GM23338 (cell line): ENCODE results near the gene CDC73. TPM values are rescaled to one million over a fixed set of nuclear protein-coding genes. Genes with fewer than 3 reads are reported as not detected.
A peak's percentile ranks its signal among the peaks of the same experiment; 100 is the strongest.

Experiments
- ATAC-seq: fragments of 200-7000 bp; cut with Tn5 transposase; 3 replicates; pipeline ENCODE4 v1.9.1; 2020
- DNase-seq: peaks from one replicate; pipeline ENCODE4 v3.0.0-alpha.2; 2015; ENCODE audit warnings: low spot score
- H2AFZ ChIP-seq: fragments of 200-600 bp; sonication (generic); 2 replicates; pipeline ENCODE4 v1.8.0; 2016; ENCODE audit warnings: antibody characterized with exemption, mild to moderate bottlenecking, moderate library complexity
- H3F3A ChIP-seq: fragments of 200-600 bp; sonication (generic); replicated peaks from 2 replicates; pipeline ENCODE4 v1.8.0; 2017; ENCODE audit warnings: antibody characterized with exemption, mixed run types, low read depth
- H3K27ac ChIP-seq: fragments of 200-600 bp; sonication (generic); 2 replicates; pipeline ENCODE4 v1.6.1; 2016; ENCODE audit warnings: low read depth
- H3K27me3 ChIP-seq: fragments of 200-600 bp; sonication (generic); 2 replicates; pipeline ENCODE4 v1.8.0; 2016; ENCODE audit warnings: mild to moderate bottlenecking, mixed run types, moderate library complexity; ENCODE audit not compliant: insufficient read depth
- H3K36me3 ChIP-seq: fragments of 200-600 bp; sonication (generic); 2 replicates; pipeline ENCODE4 v1.8.0; 2016; ENCODE audit warnings: mild to moderate bottlenecking; ENCODE audit not compliant: insufficient read depth
- H3K4me1 ChIP-seq: fragments of 200-600 bp; sonication (generic); 2 replicates; pipeline ENCODE4 v1.8.0; 2016; ENCODE audit warnings: mild to moderate bottlenecking, moderate library complexity; ENCODE audit not compliant: insufficient read depth
- H3K4me2 ChIP-seq: fragments of 200-600 bp; sonication (generic); 2 replicates; pipeline ENCODE4 v1.7.1; 2017; ENCODE audit warnings: mixed run types
- H3K4me3 ChIP-seq: fragments of 200-600 bp; sonication (generic); 2 replicates; pipeline ENCODE4 v1.6.1; 2016; ENCODE audit warnings: mixed run types
- H3K79me2 ChIP-seq: fragments of 200-600 bp; sonication (generic); replicated peaks from 2 replicates; pipeline ENCODE4 v1.8.0; 2017; ENCODE audit warnings: mild to moderate bottlenecking; ENCODE audit not compliant: insufficient read depth
- H3K9me2 ChIP-seq: fragments of 200-600 bp; sonication (generic); 2 replicates; pipeline ENCODE4 v1.8.0; 2017; ENCODE audit not compliant: insufficient read depth
- H4K20me1 ChIP-seq: fragments of 200-600 bp; sonication (generic); replicated peaks from 2 replicates; pipeline ENCODE4 v1.8.0; 2017; ENCODE audit warnings: mild to moderate bottlenecking; ENCODE audit not compliant: insufficient read depth
- H3K27ac Mint-ChIP-seq: 2 replicates; pipeline ENCODE4 v1.8.0; 2020; ENCODE audit warnings: inconsistent platforms, mild to moderate bottlenecking, moderate library complexity, mixed read lengths
- H3K27me3 Mint-ChIP-seq: 3 replicates; pipeline ENCODE4 v1.8.0; 2022; ENCODE audit warnings: low read depth, mild to moderate bottlenecking, moderate library complexity, mixed read lengths, inconsistent platforms; ENCODE audit not compliant: insufficient read depth, poor library complexity
- H3K36me3 Mint-ChIP-seq: 3 replicates; pipeline ENCODE4 v1.8.0; 2021; ENCODE audit warnings: low read depth, mild to moderate bottlenecking, inconsistent platforms, moderate library complexity, mixed read lengths
- H3K4me1 Mint-ChIP-seq: 3 replicates; pipeline ENCODE4 v1.8.0; 2020; ENCODE audit warnings: mild to moderate bottlenecking, inconsistent platforms, mixed read lengths
- H3K4me3 Mint-ChIP-seq: 3 replicates; pipeline ENCODE4 v1.8.0; 2021; ENCODE audit warnings: moderate library complexity, mild to moderate bottlenecking, inconsistent platforms, mixed read lengths
- H3K9me3 Mint-ChIP-seq: 3 replicates; pipeline ENCODE4 v1.8.0; 2020; ENCODE audit warnings: moderate library complexity, mild to moderate bottlenecking, inconsistent platforms, mixed read lengths
- CREB1 ChIP-seq: fragments of 250-450 bp; sonication (Bioruptor Pico); IDR thresholded peaks from 2 replicates; pipeline ENCODE4 v1.5.0; 2020; ENCODE audit warnings: low read depth, mild to moderate bottlenecking, moderate library complexity
- ETS1 ChIP-seq: IDR thresholded peaks from 2 replicates; pipeline ENCODE4 v1.6.1; 2016; ENCODE audit warnings: antibody characterized with exemption
- EZH2 ChIP-seq: fragments of 200-600 bp; sonication (generic); IDR thresholded peaks from one replicate; pipeline ENCODE4 v1.8.0; 2017; ENCODE audit warnings: antibody characterized with exemption, mild to moderate bottlenecking, low read depth; ENCODE audit not compliant: unreplicated experiment
- EZH2phosphoT487 ChIP-seq: fragments of 200-600 bp; sonication (generic); IDR thresholded peaks from one replicate; pipeline ENCODE4 v1.8.1; 2018; ENCODE audit warnings: antibody characterized with exemption; ENCODE audit not compliant: unreplicated experiment
- JUNB ChIP-seq: IDR thresholded peaks from one replicate; pipeline ENCODE4 v1.6.1; 2016; ENCODE audit warnings: antibody characterized with exemption; ENCODE audit not compliant: unreplicated experiment
- REST ChIP-seq: IDR thresholded peaks from one replicate; pipeline ENCODE4 v1.6.1; 2018; ENCODE audit warnings: antibody characterized with exemption; ENCODE audit not compliant: unreplicated experiment
- ZNF114 ChIP-seq: fragments of 250-450 bp; sonication (Bioruptor Pico); IDR thresholded peaks from 2 replicates; pipeline ENCODE4 v1.5.0; 2020; ENCODE audit warnings: mild to moderate bottlenecking, moderate library complexity
- ZNF462 ChIP-seq: fragments of 250-450 bp; sonication (Bioruptor Pico); IDR thresholded peaks from 2 replicates; pipeline ENCODE4 v1.5.0; 2020; ENCODE audit warnings: mild to moderate bottlenecking, moderate library complexity
- polyA plus RNA-seq: library from polyadenylated mRNA; unstranded; fragments of >200 nt; fragmentation: Nextera tagmentation; extraction: Ambion mirVana; gene quantifications from 2 replicates; pipeline ENCODE4 v1.2.1, GENCODE V29; 2016
- total RNA-seq: library from RNA; depleted of rRNA; stranded (reverse); fragments of >200 nt; shearing (Covaris generic); gene quantifications from 2 replicates; pipeline ENCODE4 v1.2.3, GENCODE V29; 2014

Gene CDC73
- total and polyA plus RNA-seq, 2 experiments from 2014 or later: 40.4 to 63.2 TPM

DNA sequence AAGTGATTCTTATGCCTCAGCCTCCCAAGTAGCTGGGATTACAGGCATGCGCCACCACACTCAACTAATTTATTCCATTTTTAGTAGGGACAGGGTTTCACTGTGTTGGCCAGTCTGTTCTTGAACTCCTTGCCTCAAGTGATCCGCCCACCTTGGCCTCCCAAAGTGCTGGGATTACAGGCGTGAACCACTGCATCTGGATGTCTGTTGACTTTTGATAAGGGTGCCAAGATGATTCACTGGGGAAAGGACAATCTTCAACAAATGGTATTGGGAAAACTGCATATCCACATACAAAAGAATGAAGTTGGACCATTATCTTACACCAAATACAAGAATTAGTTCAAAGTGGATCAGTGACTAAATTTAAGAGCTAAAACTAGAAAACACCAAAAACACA, 42.6 kb upstream of the CDC73 start:
- Histone ChIP-seq H3K9me2 (no peaks in the 10 kb centered on the region), H3K4me2 (no peak overlapping the region), H3K4me3 (no peak overlapping the region), H3K36me3 (peaks cover 39% of the 10 kb centered on the region), H4K20me1 (0 out of 2 replicates have a peak, but pooled peaks cover 3% of the 10 kb centered on the region), H2AFZ (no peak overlapping the region), H3K27ac (no peak overlapping the region), H3K27me3 (no peaks in the 10 kb centered on the region), H3F3A (no peaks in the 10 kb centered on the region), H3K4me1 (no peaks in the 10 kb centered on the region; the same call in 1 of the 2 replicates), H3K79me2 (peaks cover 21% of the 10 kb centered on the region)
- Mint-ChIP-seq H3K27me3 (no peaks in the 10 kb centered on the region), H3K4me3 (no peak overlapping the region), H3K9me3 (peaks cover 2% of the 10 kb centered on the region; the same call in 2 of the 3 replicates), H3K36me3 (peaks cover 59% of the 10 kb centered on the region), H3K27ac (no peak overlapping the region), H3K4me1 (peaks cover 5% of the 10 kb centered on the region; the same call in 2 of the 3 replicates)
- ATAC-seq: no peak
- no peak for DNase-seq
- TF ChIP-seq EZH2: no peak
- TF ChIP-seq EZH2phosphoT487: no peak
- TF ChIP-seq ZNF114 (CRISPR knock-in tag): no peak
- TF ChIP-seq CREB1: no peak
- no peak for TF ChIP-seq ETS1

- Histone ChIP-seq H3F3A (no peaks in the 10 kb centered on the region), H4K20me1 (no peaks in the 10 kb centered on the region), H3K9me2 (no peaks in the 10 kb centered on the region), H3K36me3 (peaks cover 26% of the 10 kb centered on the region), H3K4me3 (no peak overlapping the region), H3K4me1 (no peaks in the 10 kb centered on the region; the same call in 1 of the 2 replicates), H3K79me2 (no peaks in the 10 kb centered on the region), H3K27me3 (no peaks in the 10 kb centered on the region), H3K27ac (no peak overlapping the region), H2AFZ (no peak overlapping the region), H3K4me2 (no peak overlapping the region)
- peak overlapping the region; percentile 44; the same call in 1 of the 2 replicates for H3K27ac Mint-ChIP-seq
- no peak for ATAC-seq
- H3K9me3 Mint-ChIP-seq: no peaks in the 10 kb centered on the region
- peaks cover 50% of the 10 kb centered on the region for H3K36me3 Mint-ChIP-seq
- no peak for DNase-seq
- peaks cover 5% of the 10 kb centered on the region; the same call in 2 of the 3 replicates for H3K4me1 Mint-ChIP-seq
- H3K4me3 Mint-ChIP-seq: no peak overlapping the region
- H3K27me3 Mint-ChIP-seq: peaks cover 2% of the 10 kb centered on the region
- TF ChIP-seq REST (no peak), ZNF462 (no peak), EZH2 (no peak), JUNB (no peak), ETS1 (no peak), EZH2phosphoT487 (no peak)
Observed at GRCh38 chr1:193083365-193084088, 38.3 kb upstream of the CDC73 start.
